OCI-LY3 (cell line): Measurements from ENCODE around the gene KCNMB1.

Source experiments
- EZH2phosphoT487 ChIP-seq: fragments of 200-600 bp; shearing (Covaris generic); IDR thresholded peaks from 2 replicates; pipeline ENCODE4 v1.6.1; 2018; ENCODE audit warnings: antibody characterized with exemption, mixed run types, low read depth
- TF ChIP-seq, protein P1 (sequence below): fragments of 200-600, 300-600 bp; sonication (generic); IDR thresholded peaks from 2 replicates; pipeline ENCODE4 v1.5.1; 2014; ENCODE audit warnings: antibody characterized with exemption, low read length, low read depth

DNA sequence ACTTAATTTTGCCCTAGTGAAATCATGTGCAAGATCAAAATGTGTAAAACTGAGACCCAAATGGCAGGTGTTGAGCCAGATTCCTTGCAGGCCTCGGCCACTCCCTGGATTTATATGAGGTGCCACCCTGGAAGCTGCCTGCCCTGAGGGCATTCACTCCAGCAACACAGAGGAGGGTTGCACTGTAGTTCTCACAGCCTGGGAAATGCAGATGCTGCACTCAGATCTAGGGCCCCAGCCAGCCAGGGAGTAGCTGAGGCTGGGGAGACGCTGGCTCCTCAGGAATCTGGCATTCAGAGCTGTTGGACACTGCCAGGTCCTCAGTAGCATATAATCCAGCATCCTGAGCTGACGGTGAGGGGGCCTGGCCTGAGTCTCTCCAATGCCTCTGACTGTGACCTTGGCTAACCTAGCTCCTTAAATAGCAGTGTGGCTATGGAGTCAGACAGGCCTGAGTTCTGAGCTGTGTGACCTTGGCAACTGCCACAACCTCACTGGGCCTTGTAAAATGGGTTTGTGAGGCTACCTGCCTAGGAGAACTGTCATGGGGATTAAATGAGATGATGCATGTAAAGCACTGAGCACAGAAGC is 8.7 kb downstream of the KCNMB1 start:
- TF ChIP-seq, protein P1, sequence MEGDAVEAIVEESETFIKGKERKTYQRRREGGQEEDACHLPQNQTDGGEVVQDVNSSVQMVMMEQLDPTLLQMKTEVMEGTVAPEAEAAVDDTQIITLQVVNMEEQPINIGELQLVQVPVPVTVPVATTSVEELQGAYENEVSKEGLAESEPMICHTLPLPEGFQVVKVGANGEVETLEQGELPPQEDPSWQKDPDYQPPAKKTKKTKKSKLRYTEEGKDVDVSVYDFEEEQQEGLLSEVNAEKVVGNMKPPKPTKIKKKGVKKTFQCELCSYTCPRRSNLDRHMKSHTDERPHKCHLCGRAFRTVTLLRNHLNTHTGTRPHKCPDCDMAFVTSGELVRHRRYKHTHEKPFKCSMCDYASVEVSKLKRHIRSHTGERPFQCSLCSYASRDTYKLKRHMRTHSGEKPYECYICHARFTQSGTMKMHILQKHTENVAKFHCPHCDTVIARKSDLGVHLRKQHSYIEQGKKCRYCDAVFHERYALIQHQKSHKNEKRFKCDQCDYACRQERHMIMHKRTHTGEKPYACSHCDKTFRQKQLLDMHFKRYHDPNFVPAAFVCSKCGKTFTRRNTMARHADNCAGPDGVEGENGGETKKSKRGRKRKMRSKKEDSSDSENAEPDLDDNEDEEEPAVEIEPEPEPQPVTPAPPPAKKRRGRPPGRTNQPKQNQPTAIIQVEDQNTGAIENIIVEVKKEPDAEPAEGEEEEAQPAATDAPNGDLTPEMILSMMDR: no peak
- no peak for TF ChIP-seq EZH2phosphoT487
